Type B pancreatic cell (in vitro differentiated cells): ENCODE measurements around the gene COL25A1. TPM values are rescaled to one million over a fixed set of nuclear protein-coding genes. Genes with fewer than 3 reads are reported as not detected.

ENCODE experiments used
- DNase-seq: peaks from one replicate; pipeline ENCODE4 v3.0.0; 2021; ENCODE audit warnings: mixed read lengths; ENCODE audit not compliant: unreplicated experiment; ENCODE audit errors: extremely low spot score
- H3K27ac Mint-ChIP-seq: 2 replicates; pipeline ENCODE4 v1.8.0; 2021; ENCODE audit warnings: mild to moderate bottlenecking, mixed read lengths
- H3K27me3 Mint-ChIP-seq: 2 replicates; pipeline ENCODE4 v1.8.0; 2021; ENCODE audit warnings: mixed read lengths
- H3K36me3 Mint-ChIP-seq: 2 replicates; pipeline ENCODE4 v1.8.0; 2021; ENCODE audit warnings: mixed read lengths
- H3K4me1 Mint-ChIP-seq: one replicate; pipeline ENCODE4 v1.8.0; 2021; ENCODE audit warnings: mixed read lengths; ENCODE audit not compliant: unreplicated experiment
- H3K4me3 Mint-ChIP-seq: 2 replicates; pipeline ENCODE4 v1.8.0; 2021; ENCODE audit warnings: mild to moderate bottlenecking, mixed read lengths
- H3K9me3 Mint-ChIP-seq: 2 replicates; pipeline ENCODE4 v1.8.0; 2021; ENCODE audit warnings: mixed read lengths
- total RNA-seq: library from RNA; stranded (reverse); gene quantifications from 2 replicates; pipeline ENCODE4 v1.2.1, GENCODE V29; 2021; ENCODE audit warnings: low replicate concordance
- TF ChIP-seq, protein P1 (sequence below): fragments of 200-600 bp; sonication (generic); conservative IDR thresholded peaks from 2 replicates; pipeline ENCODE4 v1.5.0; 2021; ENCODE audit warnings: antibody characterized with exemption, mild to moderate bottlenecking

COL25A1 gene
- total RNA-seq, 1 donor from 2014 or later, result 9.2 TPM

- peaks cover 15% of the 10 kb centered on the region for H3K4me1 Mint-ChIP-seq
- H3K27ac Mint-ChIP-seq, result no peak overlapping the region
- no peaks in the 10 kb centered on the region for H3K9me3 Mint-ChIP-seq
- TF ChIP-seq, protein P1, sequence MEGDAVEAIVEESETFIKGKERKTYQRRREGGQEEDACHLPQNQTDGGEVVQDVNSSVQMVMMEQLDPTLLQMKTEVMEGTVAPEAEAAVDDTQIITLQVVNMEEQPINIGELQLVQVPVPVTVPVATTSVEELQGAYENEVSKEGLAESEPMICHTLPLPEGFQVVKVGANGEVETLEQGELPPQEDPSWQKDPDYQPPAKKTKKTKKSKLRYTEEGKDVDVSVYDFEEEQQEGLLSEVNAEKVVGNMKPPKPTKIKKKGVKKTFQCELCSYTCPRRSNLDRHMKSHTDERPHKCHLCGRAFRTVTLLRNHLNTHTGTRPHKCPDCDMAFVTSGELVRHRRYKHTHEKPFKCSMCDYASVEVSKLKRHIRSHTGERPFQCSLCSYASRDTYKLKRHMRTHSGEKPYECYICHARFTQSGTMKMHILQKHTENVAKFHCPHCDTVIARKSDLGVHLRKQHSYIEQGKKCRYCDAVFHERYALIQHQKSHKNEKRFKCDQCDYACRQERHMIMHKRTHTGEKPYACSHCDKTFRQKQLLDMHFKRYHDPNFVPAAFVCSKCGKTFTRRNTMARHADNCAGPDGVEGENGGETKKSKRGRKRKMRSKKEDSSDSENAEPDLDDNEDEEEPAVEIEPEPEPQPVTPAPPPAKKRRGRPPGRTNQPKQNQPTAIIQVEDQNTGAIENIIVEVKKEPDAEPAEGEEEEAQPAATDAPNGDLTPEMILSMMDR, result no peak
- no peak overlapping the region for H3K4me3 Mint-ChIP-seq
- no peak for DNase-seq
- no peaks in the 10 kb centered on the region for H3K36me3 Mint-ChIP-seq
- H3K27me3 Mint-ChIP-seq, result no peaks in the 10 kb centered on the region
Observed at GRCh38 chr4:108887034-108887433, 415.4 kb downstream of the COL25A1 start.

DNA sequence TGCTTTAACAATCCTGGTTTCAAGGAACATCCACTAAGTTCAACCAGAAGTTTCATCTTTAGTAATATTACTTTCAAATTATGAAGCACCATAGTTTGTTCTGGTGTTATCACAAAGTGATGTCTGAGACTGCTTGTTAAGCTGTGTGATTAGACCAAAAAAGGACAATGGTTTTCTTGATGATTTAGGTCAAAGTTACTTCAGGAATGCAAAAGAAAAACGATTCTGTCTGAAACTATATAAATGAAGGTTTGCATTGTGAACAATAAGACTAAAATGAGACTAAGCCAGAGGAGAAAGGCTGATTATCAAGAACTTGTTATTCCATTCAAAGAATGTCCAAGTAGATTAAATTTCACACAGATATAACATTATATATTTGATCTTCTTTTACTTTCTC lies 417.2 kb downstream of the COL25A1 start:
- peaks cover 10% of the 10 kb centered on the region for H3K4me1 Mint-ChIP-seq

DNA sequence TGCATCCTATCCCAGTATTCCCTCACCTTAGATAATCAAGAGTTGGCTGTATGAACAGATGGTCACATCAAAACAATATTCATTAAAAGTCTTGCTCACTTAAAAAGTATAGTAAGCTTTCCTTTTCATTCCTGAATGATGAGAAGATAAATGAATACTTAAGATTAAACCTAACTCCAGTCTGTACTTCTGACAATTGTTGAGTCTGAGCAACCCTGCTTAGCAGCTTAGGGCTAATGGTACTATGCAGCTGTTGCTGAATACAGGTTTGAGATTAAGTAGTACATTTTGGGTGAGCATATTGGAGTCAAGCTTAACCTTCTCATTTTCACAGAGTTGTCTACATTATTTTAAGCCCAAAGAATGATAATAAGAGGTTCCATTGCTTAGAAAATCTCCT lies 417.9 kb downstream of the COL25A1 start:
- Mint-ChIP-seq H3K36me3 (no peaks in the 10 kb centered on the region), H3K4me3 (no peak overlapping the region), H3K9me3 (no peaks in the 10 kb centered on the region), H3K27me3 (no peaks in the 10 kb centered on the region), H3K27ac (no peak overlapping the region), H3K4me1 (peaks cover 4% of the 10 kb centered on the region)
- no peak for DNase-seq
- TF ChIP-seq, protein P1, result no peak

More for the DNA sequence above, 417.2 kb downstream of the COL25A1 start:
- Mint-ChIP-seq H3K36me3 (no peaks in the 10 kb centered on the region), H3K27ac (no peak overlapping the region), H3K27me3 (no peaks in the 10 kb centered on the region), H3K4me3 (no peak overlapping the region), H3K9me3 (no peaks in the 10 kb centered on the region)
- no peak for DNase-seq
- TF ChIP-seq, protein P1, result no peak

DNA sequence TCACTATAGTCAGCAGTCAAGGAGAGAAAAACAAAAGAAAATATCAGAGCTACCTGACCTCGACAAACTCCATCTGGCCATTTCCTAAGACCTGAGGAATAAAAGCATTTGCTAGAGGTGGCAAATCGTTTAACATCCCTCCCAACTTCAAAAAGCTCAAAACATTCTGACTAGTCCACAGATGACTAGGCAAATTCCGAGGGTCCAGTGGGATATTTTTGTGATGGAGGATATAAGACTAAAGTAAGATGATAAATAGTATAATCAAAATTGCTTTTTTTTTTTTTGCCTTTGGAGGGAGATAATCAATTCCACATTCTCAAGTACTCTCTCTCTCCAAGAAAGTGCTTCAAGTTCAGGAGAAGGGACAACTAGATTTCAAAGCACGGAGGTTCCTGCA lies 420.5 kb downstream of the COL25A1 start:
- no peak overlapping the region for H3K4me3 Mint-ChIP-seq
- DNase-seq, result no peak
- no peaks in the 10 kb centered on the region for H3K9me3 Mint-ChIP-seq
- no peaks in the 10 kb centered on the region for H3K36me3 Mint-ChIP-seq
- H3K27me3 Mint-ChIP-seq, result peaks cover 4% of the 10 kb centered on the region
- no peak overlapping the region for H3K27ac Mint-ChIP-seq
- TF ChIP-seq, protein P1, result no peak
- peaks cover 16% of the 10 kb centered on the region for H3K4me1 Mint-ChIP-seq

GRCh38 chr4:108881190-108881589 lies 421.3 kb downstream of the COL25A1 start:
- H3K27me3 Mint-ChIP-seq, result peaks cover 4% of the 10 kb centered on the region
- H3K4me1 Mint-ChIP-seq, result peaks cover 19% of the 10 kb centered on the region
- DNase-seq, result no peak
- no peak overlapping the region for H3K4me3 Mint-ChIP-seq
- H3K9me3 Mint-ChIP-seq, result no peaks in the 10 kb centered on the region
- no peaks in the 10 kb centered on the region for H3K36me3 Mint-ChIP-seq
- TF ChIP-seq, protein P1, result no peak
- no peak overlapping the region for H3K27ac Mint-ChIP-seq

DNA sequence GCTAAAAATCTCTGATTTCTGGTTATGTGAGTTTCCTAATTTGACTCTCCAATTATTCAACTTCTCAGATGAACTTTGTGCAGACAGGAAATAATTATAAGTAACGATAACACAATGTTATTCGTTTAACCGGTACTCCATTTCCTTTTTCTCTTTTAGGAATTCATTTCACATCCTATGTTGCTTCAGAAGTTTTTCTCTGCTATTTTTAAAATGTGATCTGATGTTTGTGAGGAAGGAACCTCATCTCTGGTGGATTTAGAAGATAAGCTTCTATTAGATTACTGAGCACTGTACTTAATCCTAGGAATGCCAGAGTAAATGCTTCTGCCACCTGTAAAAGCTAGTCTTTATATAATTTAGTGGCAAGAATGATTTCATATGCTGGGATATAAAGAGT lies 423.7 kb downstream of the COL25A1 start:
- TF ChIP-seq, protein P1, result no peak
- DNase-seq, result no peak
- peaks cover 4% of the 10 kb centered on the region for H3K27me3 Mint-ChIP-seq
- no peak overlapping the region for H3K4me3 Mint-ChIP-seq
- H3K4me1 Mint-ChIP-seq, result peaks cover 19% of the 10 kb centered on the region
- H3K27ac Mint-ChIP-seq, result no peak overlapping the region
- no peaks in the 10 kb centered on the region for H3K36me3 Mint-ChIP-seq
- H3K9me3 Mint-ChIP-seq, result no peaks in the 10 kb centered on the region
